Activated CD4-positive, alpha-beta memory T cell treated with anti-CD3 and anti-CD28 coated beads for 36 hours (primary cell): Measurements from ENCODE around the gene KRT76. TPM values are rescaled to one million over a fixed set of nuclear protein-coding genes. Genes with fewer than 3 reads are reported as not detected.
A peak's percentile ranks its signal among the peaks of the same experiment; 100 is the strongest.

Experiments used
- CTCF ChIA-PET: fragments of 350-600 bp; sonication (Branson Sonifier 250); formaldehyde crosslinking; loops from one replicate; lab custom pipeline; 2021; ENCODE audit warnings: antibody characterized with exemption, inconsistent platforms; lab: Charles Lee
- POLR2A ChIA-PET: fragments of 350-600 bp; sonication (Branson Sonifier 250); formaldehyde crosslinking; loops from one replicate; lab custom pipeline; 2021; ENCODE audit warnings: antibody characterized with exemption; lab: Charles Lee
- DNase-seq: peaks from one replicate; pipeline ENCODE4 v3.0.0-alpha.2; 2020
- H3K27ac Mint-ChIP-seq: one replicate; pipeline ENCODE4 v1.8.0; 2021; ENCODE audit warnings: mixed read lengths
- H3K27me3 Mint-ChIP-seq: one replicate; pipeline ENCODE4 v1.8.0; 2021; ENCODE audit warnings: mixed read lengths
- H3K36me3 Mint-ChIP-seq: one replicate; pipeline ENCODE4 v1.8.0; 2021; ENCODE audit warnings: mixed read lengths
- H3K4me1 Mint-ChIP-seq: one replicate; pipeline ENCODE4 v1.8.0; 2021; ENCODE audit warnings: low read depth, mixed read lengths
- H3K4me3 Mint-ChIP-seq: one replicate; pipeline ENCODE4 v1.8.0; 2021; ENCODE audit warnings: mild to moderate bottlenecking, mixed read lengths
- H3K9me3 Mint-ChIP-seq: one replicate; pipeline ENCODE4 v1.8.0; 2021; ENCODE audit warnings: mixed read lengths
- intact Hi-C: fragments of 100-400 bp; cut with micrococcal nuclease; formaldehyde crosslinking; loops from one replicate; pipeline ENCODE4 v1.15.1; 2023
- total RNA-seq, 2 experiments: library from RNA; stranded (reverse); gene quantifications; one replicate each; pipeline ENCODE4 v1.2.3, GENCODE V29; 2021

Gene KRT76
- total RNA-seq, 2 experiments from 2014 or later, result not detected

GRCh38 chr12:52742822-52743457 is 34.2 kb downstream of the KRT76 start:
- H3K36me3 Mint-ChIP-seq, result no peaks in the 10 kb centered on the region
- DNase-seq, result no peak
- H3K4me3 Mint-ChIP-seq, result no peak overlapping the region
- no peaks in the 10 kb centered on the region for H3K9me3 Mint-ChIP-seq
- intact Hi-C loops, result no loop called here
- ChIA-PET POLR2A (no interaction called here), CTCF (no interaction called here)
- H3K27me3 Mint-ChIP-seq, result peaks cover 16% of the 10 kb centered on the region
- H3K4me1 Mint-ChIP-seq, result no peaks in the 10 kb centered on the region
- no peak overlapping the region for H3K27ac Mint-ChIP-seq

DNA sequence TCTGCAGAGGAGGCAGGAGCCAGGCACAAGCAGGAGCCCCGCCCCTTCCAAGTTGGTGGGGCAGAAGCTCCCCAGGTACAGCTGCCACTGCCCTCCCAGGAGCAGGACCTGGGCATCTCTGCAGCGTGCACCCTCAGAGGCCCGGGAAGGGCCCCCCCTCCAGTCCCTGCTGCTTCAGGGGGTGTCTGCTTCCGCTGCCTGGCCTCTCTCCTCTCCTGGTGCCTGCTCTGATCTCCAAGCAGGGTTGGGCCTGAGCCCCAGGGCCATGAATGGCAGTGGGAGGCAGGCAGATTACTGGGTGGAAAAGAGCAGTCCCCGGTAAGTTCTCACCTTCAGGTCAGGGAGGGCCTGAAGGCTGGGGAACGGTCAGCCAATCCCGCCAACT is 35.0 kb downstream of the KRT76 start:
- POLR2A ChIA-PET, result no interaction called here
- DNase-seq, result no peak
- H3K27ac Mint-ChIP-seq, result no peak overlapping the region
- H3K9me3 Mint-ChIP-seq, result no peaks in the 10 kb centered on the region
- intact Hi-C loops, result no loop called here
- H3K36me3 Mint-ChIP-seq, result no peaks in the 10 kb centered on the region
- H3K4me3 Mint-ChIP-seq, result no peak overlapping the region
- H3K4me1 Mint-ChIP-seq, result no peaks in the 10 kb centered on the region
- CTCF ChIA-PET, result no interaction called here
- peaks cover 16% of the 10 kb centered on the region for H3K27me3 Mint-ChIP-seq

DNA sequence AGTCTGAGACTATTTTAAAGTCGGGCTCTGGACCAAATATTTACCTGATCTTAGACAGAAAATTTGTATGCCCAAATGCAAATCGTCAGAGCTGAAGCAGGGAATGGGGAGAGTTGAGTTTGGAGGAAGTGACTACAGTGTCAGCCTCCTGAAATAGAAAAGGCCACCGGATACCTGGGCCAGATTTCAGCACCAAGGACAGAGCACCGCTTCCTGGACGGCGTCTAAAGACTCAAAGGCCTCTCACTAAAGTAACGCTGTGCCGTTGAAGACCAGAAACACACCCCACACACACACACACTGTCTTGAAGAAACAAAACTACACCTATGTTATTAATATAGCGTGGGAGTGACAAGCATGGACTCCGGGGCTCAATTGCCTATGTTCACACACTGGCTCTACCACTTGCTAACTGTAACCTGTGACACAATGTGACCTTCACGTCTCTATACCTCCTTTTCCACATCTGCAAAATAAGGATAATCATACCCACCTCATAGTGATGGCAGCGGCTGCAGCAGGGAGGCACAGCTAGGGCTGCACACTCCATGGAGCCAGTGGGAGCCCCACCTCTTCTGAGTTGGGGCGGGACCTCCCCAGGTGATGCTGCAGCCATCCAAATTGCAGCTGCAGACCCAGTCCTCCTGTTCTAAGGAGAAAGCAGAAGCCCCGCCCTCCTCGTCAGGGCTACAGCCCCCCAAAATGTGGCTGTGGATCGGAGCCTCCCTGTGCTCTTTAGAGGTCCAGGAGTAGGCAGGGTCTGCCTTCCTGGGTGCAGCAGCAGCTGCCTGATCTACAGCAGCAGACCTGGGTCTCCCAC is 35.6 kb downstream of the KRT76 start:
- ChIA-PET POLR2A (no interaction called here), CTCF (no interaction called here)
- Mint-ChIP-seq H3K4me3 (no peak overlapping the region), H3K27me3 (peaks cover 16% of the 10 kb centered on the region), H3K4me1 (no peaks in the 10 kb centered on the region), H3K36me3 (no peaks in the 10 kb centered on the region), H3K9me3 (no peaks in the 10 kb centered on the region), H3K27ac (no peak overlapping the region)
- DNase-seq, result peak; percentile 69
- intact Hi-C loops, result no loop called here

DNA sequence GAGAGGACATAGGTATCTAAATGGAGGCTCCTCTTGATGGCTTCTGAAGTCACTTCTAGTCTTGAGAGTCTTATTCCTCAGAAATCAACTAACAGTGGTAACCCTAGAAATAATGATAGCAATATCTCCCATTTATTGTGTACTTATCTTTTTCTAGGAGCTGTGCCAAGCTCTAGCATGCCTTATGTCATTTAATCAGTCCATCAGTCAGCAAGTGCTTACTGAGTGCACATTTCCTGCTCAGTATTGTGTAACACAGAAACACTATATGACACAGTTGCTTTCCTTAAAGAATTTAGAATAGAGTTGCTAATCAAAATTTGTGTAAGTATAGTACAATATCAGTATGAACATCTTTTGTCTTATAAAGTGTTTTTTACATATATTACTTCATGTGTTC is 36.6 kb downstream of the KRT76 start:
- H3K9me3 Mint-ChIP-seq, result no peaks in the 10 kb centered on the region
- H3K36me3 Mint-ChIP-seq, result no peaks in the 10 kb centered on the region
- intact Hi-C loops, result no loop called here
- H3K27ac Mint-ChIP-seq, result no peak overlapping the region
- peaks cover 16% of the 10 kb centered on the region for H3K27me3 Mint-ChIP-seq
- CTCF ChIA-PET, result interaction anchor here (1.5 kb wide), 1 partner anchor 144 kb away, joined by 3 read pairs; no protein-coding TSS in a partner anchor
- no peak overlapping the region for H3K4me3 Mint-ChIP-seq
- H3K4me1 Mint-ChIP-seq, result no peaks in the 10 kb centered on the region
- no peak for DNase-seq
- POLR2A ChIA-PET, result no interaction called here

GRCh38 chr12:52739963-52740362 is 37.2 kb downstream of the KRT76 start:
- Mint-ChIP-seq H3K27ac (no peak overlapping the region), H3K4me1 (no peaks in the 10 kb centered on the region)
- POLR2A ChIA-PET, result no interaction called here

DNA sequence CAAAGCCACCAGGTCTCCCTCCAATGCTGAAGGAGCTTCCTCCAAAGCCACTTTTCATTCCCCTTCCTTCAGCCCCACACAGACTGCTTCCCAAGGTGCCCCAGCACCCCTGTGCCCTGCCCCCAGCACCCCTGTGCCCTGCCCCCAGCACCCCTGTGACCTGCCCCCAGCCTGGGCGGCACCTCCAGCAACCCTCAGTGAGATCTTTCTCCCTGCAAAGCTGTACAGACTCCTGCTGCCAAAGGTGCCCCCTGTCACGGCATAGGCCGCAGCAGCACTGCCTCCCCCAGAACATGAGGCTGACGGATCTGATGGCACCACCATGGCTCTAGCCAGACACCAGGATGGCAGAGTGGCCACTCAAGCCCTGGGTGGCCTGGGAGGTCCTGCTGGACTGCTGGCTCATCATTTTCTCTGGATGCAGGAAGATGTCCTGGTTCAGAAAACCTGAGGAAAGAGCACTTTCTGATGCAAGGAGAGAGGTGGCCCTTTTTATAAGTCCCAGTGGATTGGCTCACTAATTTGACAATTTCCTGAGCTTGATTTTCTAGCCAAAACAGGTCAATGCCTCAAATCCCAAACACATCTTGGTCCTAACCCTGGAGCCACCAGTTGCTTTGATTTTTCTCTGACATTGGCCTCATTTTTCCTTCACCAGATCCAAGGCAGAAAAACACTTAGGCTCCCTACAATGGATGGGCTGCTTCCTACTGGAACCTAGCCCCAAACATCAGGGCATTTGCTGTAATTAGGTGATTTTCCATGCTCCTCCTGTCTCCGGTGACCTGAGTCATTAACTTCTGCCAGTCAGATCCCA is 41.1 kb downstream of the KRT76 start:
- no peaks in the 10 kb centered on the region for H3K36me3 Mint-ChIP-seq
- no peaks in the 10 kb centered on the region for H3K4me1 Mint-ChIP-seq
- no peak for DNase-seq
- no peaks in the 10 kb centered on the region for H3K9me3 Mint-ChIP-seq
- intact Hi-C loops, result no loop called here
- ChIA-PET CTCF (interaction anchor here (1.0 kb wide), 1 partner anchor 143 kb away, joined by 4 read pairs; no protein-coding TSS in a partner anchor), POLR2A (no interaction called here)
- H3K27ac Mint-ChIP-seq, result no peak overlapping the region
- peaks cover 14% of the 10 kb centered on the region for H3K27me3 Mint-ChIP-seq
- no peak overlapping the region for H3K4me3 Mint-ChIP-seq

More at GRCh38 chr12:52739963-52740362, 37.2 kb downstream of the KRT76 start:
- H3K27me3 Mint-ChIP-seq, result peaks cover 16% of the 10 kb centered on the region
- no peaks in the 10 kb centered on the region for H3K9me3 Mint-ChIP-seq
- H3K36me3 Mint-ChIP-seq, result no peaks in the 10 kb centered on the region
- CTCF ChIA-PET, result interaction anchor here (1.5 kb wide), 1 partner anchor 145 kb away, joined by 3 read pairs; no protein-coding TSS in a partner anchor
- intact Hi-C loops, result no loop called here
- no peak overlapping the region for H3K4me3 Mint-ChIP-seq
- no peak for DNase-seq

GRCh38 chr12:52735106-52735505 is 42.0 kb downstream of the KRT76 start:
- Mint-ChIP-seq H3K4me3 (no peak overlapping the region), H3K4me1 (no peaks in the 10 kb centered on the region), H3K27ac (no peak overlapping the region), H3K27me3 (peaks cover 13% of the 10 kb centered on the region), H3K36me3 (no peaks in the 10 kb centered on the region), H3K9me3 (no peaks in the 10 kb centered on the region)
- CTCF ChIA-PET, result interaction anchor here (0.7 to 1.1 kb wide), 2 partner anchors 145 to 150 kb away, joined by 3 read pairs; no protein-coding TSS in a partner anchor
- POLR2A ChIA-PET, result interaction anchor here (0.9 kb wide), 1 partner anchor 36 kb away, joined by 3 read pairs; no protein-coding TSS in a partner anchor
- no peak for DNase-seq
- intact Hi-C loops, result no loop called here

GRCh38 chr12:52730793-52731192 is 46.4 kb downstream of the KRT76 start:
- H3K27me3 Mint-ChIP-seq, result peaks cover 7% of the 10 kb centered on the region
- intact Hi-C loops, result no loop called here

DNA sequence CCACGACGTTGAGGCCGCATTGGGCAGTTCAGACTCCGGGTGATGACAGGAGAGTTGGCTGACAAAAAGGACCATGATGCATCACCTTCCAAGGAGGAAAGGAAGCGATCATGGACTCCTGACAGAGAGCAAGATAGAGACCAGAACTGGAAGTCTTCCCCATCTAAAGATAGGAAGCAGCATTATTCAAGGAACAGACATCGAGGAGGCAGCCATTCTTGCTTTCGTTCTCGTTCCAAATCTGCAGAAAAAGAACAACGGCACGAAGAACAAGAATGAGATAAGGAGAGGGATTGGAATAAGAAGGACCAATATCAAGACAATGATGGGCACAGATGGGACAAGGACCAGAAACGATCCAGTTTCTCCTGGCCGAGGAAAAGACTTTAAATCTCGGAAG is 46.8 kb downstream of the KRT76 start:
- Mint-ChIP-seq H3K27ac (no peak overlapping the region), H3K27me3 (peaks cover 7% of the 10 kb centered on the region), H3K4me1 (no peaks in the 10 kb centered on the region), H3K4me3 (no peak overlapping the region), H3K9me3 (no peaks in the 10 kb centered on the region), H3K36me3 (no peaks in the 10 kb centered on the region)
- ChIA-PET POLR2A (no interaction called here), CTCF (no interaction called here)
- DNase-seq, result no peak
- intact Hi-C loops, result no loop called here

More at GRCh38 chr12:52730793-52731192, 46.4 kb downstream of the KRT76 start:
- ChIA-PET CTCF (no interaction called here), POLR2A (no interaction called here)
- Mint-ChIP-seq H3K36me3 (no peaks in the 10 kb centered on the region), H3K27ac (no peak overlapping the region), H3K4me1 (no peaks in the 10 kb centered on the region), H3K4me3 (no peak overlapping the region), H3K9me3 (no peaks in the 10 kb centered on the region)
- DNase-seq, result no peak

DNA sequence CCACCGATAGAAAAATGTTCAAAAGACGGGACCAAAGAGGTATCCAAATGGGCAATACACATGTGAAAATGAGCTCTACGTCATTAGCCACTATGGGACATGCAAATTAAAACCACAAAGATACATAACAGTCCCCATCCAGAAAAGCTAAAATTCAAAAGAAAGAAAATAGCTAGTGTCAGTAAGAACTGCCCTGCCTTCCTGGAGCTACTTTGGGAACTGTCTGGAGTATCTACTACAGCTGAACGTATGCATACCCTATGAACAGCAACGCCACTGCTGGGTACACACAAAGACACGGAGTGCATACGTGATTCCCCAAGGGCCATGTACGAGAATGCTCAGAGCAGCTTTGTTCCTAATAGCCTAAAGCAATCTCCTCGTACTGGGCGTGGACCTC is 48.0 kb downstream of the KRT76 start:
- CTCF ChIA-PET, result no interaction called here

DNA sequence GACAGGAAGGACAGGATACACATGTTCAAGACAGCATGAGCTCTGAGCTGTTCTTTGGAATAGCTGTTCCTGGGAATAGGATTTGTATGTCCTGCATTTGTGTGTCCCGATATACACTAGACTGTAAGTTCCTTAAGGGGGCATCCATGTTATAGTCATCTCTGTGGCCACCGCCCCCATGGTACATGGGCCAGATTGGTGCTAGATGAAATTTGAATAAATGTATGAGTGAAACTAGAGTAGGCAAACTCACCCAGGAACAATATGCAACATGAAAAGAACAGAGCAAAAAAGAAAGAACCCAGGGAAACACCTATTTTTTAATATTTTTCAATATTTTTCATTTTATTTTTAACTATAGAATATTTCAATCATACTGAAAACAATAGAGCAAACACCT is 48.8 kb downstream of the KRT76 start:
- no peak overlapping the region for H3K4me3 Mint-ChIP-seq
- peaks cover 7% of the 10 kb centered on the region for H3K27me3 Mint-ChIP-seq
- H3K36me3 Mint-ChIP-seq, result no peaks in the 10 kb centered on the region
- no peaks in the 10 kb centered on the region for H3K4me1 Mint-ChIP-seq
- DNase-seq, result no peak
- POLR2A ChIA-PET, result no interaction called here
- no peaks in the 10 kb centered on the region for H3K9me3 Mint-ChIP-seq
- CTCF ChIA-PET, result no interaction called here
- H3K27ac Mint-ChIP-seq, result no peak overlapping the region
- intact Hi-C loops, result no loop called here

More for the DNA sequence above, 48.0 kb downstream of the KRT76 start:
- no peak for DNase-seq
- H3K27ac Mint-ChIP-seq, result no peak overlapping the region
- no peaks in the 10 kb centered on the region for H3K9me3 Mint-ChIP-seq
- intact Hi-C loops, result no loop called here
- peaks cover 7% of the 10 kb centered on the region for H3K27me3 Mint-ChIP-seq
- no peaks in the 10 kb centered on the region for H3K36me3 Mint-ChIP-seq
- no peak overlapping the region for H3K4me3 Mint-ChIP-seq
- POLR2A ChIA-PET, result interaction anchor here (0.6 kb wide), 1 partner anchor 61 kb away, joined by 3 read pairs; no protein-coding TSS in a partner anchor
- H3K4me1 Mint-ChIP-seq, result no peaks in the 10 kb centered on the region

GRCh38 chr12:52727037-52727436 is 50.1 kb downstream of the KRT76 start:
- CTCF ChIA-PET, result no interaction called here
- H3K27me3 Mint-ChIP-seq, result peaks cover 5% of the 10 kb centered on the region
- POLR2A ChIA-PET, result no interaction called here

More at GRCh38 chr12:52727037-52727436, 50.1 kb downstream of the KRT76 start:
- H3K36me3 Mint-ChIP-seq, result no peaks in the 10 kb centered on the region
- no peaks in the 10 kb centered on the region for H3K9me3 Mint-ChIP-seq
- intact Hi-C loops, result no loop called here
- H3K27ac Mint-ChIP-seq, result no peak overlapping the region
- no peak for DNase-seq
- no peaks in the 10 kb centered on the region for H3K4me1 Mint-ChIP-seq
- no peak overlapping the region for H3K4me3 Mint-ChIP-seq
